Kidney (tissue), 14 donors: Measurements from ENCODE around the gene PCGF1. TPM values are rescaled to one million over a fixed set of nuclear protein-coding genes. Genes with fewer than 3 reads are reported as not detected.

Experiments used
- DNase-seq, 5 donors: peaks; one replicate each; pipeline ENCODE4 v3.0.0-alpha.2; 2013 to 2020
- FAIRE-seq: peaks from 2 replicates; lab custom pipeline; 2012; peaks lifted over from hg19 to GRCh38; lab: Jason Lieb, UNC
- H3K27ac ChIP-seq, 2 donors: one replicate each; pipeline ENCODE4 v1.7.0; 2013; ENCODE audit warnings: low read depth in 2 of 2, low read length in 2 of 2, inconsistent platforms in 1 of 2
- H3K27me3 ChIP-seq: one replicate; pipeline ENCODE4 v1.7.1; 2013; ENCODE audit warnings: low read length, inconsistent platforms; ENCODE audit not compliant: control insufficient read depth, insufficient read depth
- H3K36me3 ChIP-seq, 3 donors: one replicate each; pipeline versions ENCODE4 v1.7.0 to v1.7.1; 2013; ENCODE audit warnings: low read length in 3 of 3, control low read depth in 1 of 3, inconsistent platforms in 1 of 3; ENCODE audit not compliant: insufficient read depth in 3 of 3, control insufficient read depth in 2 of 3
- H3K4me1 ChIP-seq, 3 donors: one replicate each; pipeline versions ENCODE4 v1.7.0 to v1.7.1; 2013; ENCODE audit warnings: low read length in 3 of 3, inconsistent platforms in 1 of 3, low read depth in 1 of 3; ENCODE audit not compliant: control insufficient read depth in 2 of 3, insufficient read depth in 2 of 3
- H3K4me3 ChIP-seq, 3 donors: one replicate each; pipeline versions ENCODE4 v1.7.0 to v1.8.1; 2013; ENCODE audit warnings: low read length in 3 of 3, control low read depth in 1 of 3, inconsistent platforms in 1 of 3
- H3K9ac ChIP-seq, 3 donors: one replicate each; pipeline versions ENCODE4 v1.7.0 to v1.7.1; 2013; ENCODE audit warnings: low read length in 3 of 3, control low read depth in 1 of 3, inconsistent platforms in 1 of 3
- H3K9me3 ChIP-seq, 3 donors: one replicate each; pipeline versions ENCODE4 v1.7.0 to v1.7.1; 2013; ENCODE audit warnings: low read length in 3 of 3, control low read depth in 1 of 3, inconsistent platforms in 1 of 3; ENCODE audit not compliant: control insufficient read depth in 2 of 3, insufficient read depth in 1 of 3
- intact Hi-C: fragments of 100-400 bp; cut with DNase I; formaldehyde crosslinking; loops from one replicate; pipeline ENCODE4 v1.11.1; 2022
- polyA plus RNA-seq: library from polyadenylated mRNA; stranded (reverse); fragments of 350-450 nt; fragmentation: Illumina TruSeq; extraction: RNeasy Lipid Tissue Mini Kit (QIAGEN cat#74804); gene quantifications from one replicate; pipeline ENCODE4 v1.2.3, GENCODE V29; 2014; ENCODE audit warnings: low read depth, low replicate concordance; ENCODE audit not compliant: insufficient read depth
- total RNA-seq: library from RNA; stranded (reverse); fragmentation: NEBNext Ultra II Directional; extraction: Animal tissue kit (Norgen Biotek cat#: 25700); gene quantifications from one replicate; pipeline ENCODE4 v1.2.1, GENCODE V29; 2021
- TF ChIP-seq, protein P1 (sequence below): IDR thresholded peaks from 3 replicates; pipeline ENCODE4 v1.5.1; 2012; ENCODE audit warnings: mild to moderate bottlenecking, moderate library complexity, borderline replicate concordance; ENCODE audit not compliant: insufficient read depth; ENCODE audit errors: extremely low read depth
- donor health status: control.
- donor health status: control.
- donor health status: control.
- donor health status: control.
- donor health status: control.
- donor health status: DM: yes; HTN: yes; CAD: no.
- donor health status: Normal renal cell carcinoma (clear cell type).

The PCGF1 gene
- total and polyA plus RNA-seq, 2 donors from 2014 or later = 20.1 to 20.7 TPM

DNA sequence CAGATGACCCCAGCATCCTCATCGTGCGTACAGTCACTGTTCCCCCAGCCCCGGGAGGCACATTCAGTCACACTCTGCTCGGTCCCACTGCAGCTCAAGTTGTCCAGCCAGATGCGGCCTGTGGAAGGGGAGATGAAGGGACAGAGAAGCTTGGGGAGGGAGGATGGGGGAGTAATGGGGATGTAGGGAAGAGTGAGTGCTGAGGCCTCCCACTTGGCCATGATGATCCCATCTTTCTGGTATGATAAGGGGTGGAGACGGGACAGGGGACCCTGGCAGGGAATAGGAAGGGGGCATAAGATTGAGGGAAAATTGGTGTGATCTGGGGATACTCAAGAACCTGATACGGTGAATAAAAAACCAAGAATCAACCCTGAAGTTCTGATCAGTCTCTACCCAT, 42.7 kb upstream of the PCGF1 start:
- Histone ChIP-seq H3K36me3 (no peaks in the 10 kb centered on the region), H3K27me3 (no peaks in the 10 kb centered on the region), H3K9ac (no peak overlapping the region), H3K4me1 (peaks cover 0 to 7% (median 0%) of the 10 kb centered on the region in 3 donors), H3K4me3 (no peak overlapping the region), H3K9me3 (no peaks in the 10 kb centered on the region), H3K27ac (no peak overlapping the region)
- peak in 1 of 5 donors; percentile 10 for DNase-seq
- no peak for FAIRE-seq
- intact Hi-C loops = no loop called here
- TF ChIP-seq, protein P1, sequence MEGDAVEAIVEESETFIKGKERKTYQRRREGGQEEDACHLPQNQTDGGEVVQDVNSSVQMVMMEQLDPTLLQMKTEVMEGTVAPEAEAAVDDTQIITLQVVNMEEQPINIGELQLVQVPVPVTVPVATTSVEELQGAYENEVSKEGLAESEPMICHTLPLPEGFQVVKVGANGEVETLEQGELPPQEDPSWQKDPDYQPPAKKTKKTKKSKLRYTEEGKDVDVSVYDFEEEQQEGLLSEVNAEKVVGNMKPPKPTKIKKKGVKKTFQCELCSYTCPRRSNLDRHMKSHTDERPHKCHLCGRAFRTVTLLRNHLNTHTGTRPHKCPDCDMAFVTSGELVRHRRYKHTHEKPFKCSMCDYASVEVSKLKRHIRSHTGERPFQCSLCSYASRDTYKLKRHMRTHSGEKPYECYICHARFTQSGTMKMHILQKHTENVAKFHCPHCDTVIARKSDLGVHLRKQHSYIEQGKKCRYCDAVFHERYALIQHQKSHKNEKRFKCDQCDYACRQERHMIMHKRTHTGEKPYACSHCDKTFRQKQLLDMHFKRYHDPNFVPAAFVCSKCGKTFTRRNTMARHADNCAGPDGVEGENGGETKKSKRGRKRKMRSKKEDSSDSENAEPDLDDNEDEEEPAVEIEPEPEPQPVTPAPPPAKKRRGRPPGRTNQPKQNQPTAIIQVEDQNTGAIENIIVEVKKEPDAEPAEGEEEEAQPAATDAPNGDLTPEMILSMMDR = no peak

DNA sequence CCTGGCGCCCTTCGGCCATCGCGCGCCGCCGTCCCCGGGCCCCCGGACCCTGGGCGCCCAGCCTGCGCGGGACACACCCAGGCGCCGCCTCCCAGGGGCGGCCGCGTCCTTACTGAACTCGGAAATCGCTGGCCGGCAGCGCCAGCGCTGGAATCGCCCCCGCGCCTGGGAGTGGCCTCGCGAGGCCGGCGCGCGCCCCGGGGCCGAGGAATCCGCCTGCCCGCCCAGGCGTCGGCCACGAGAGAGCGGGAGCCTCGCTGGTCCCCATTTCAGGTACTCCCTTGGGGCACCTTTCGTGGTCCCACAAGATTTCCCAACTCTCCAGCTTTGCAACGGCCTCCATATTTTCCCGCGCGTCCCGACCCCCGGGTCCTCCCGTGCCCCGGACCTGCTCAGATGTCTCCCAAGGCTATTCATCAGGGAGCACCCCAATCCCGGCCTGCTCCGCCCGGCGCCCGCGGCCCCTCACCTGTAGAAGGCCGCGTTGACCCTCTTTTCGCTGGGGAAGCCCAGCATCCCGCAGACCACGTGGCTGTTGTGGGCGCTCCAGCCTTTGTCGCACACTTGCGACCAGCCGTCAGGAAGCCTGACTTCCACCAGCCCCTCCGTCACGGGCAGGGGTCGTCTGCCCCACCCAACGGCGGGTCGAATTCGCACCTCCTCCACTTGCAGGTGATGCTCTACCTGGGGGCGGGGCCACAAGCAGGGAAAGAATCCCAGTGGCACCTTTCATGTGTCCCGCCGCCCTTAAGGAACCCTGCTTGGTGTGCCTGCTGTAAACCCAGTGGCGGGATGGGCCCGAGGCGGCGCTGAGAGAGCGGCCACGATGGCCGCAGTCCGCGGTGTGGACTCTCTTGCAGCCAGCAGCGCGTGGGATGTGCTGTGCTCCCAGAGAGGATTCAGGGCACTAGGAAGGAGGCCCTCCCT, 41.7 kb upstream of the PCGF1 start:
- peak overlapping the region; percentile 28 to 63 (median 44) for H3K4me3 ChIP-seq
- H3K9me3 ChIP-seq = no peaks in the 10 kb centered on the region
- DNase-seq (peak; percentile 62 to 88 (median 84)), FAIRE-seq (no peak)
- TF ChIP-seq, protein P1 = no peak
- peaks cover 0 to 7% (median 0%) of the 10 kb centered on the region in 3 donors for H3K4me1 ChIP-seq
- H3K9ac ChIP-seq = peak overlapping the region in 1 of 3 donors; percentile 55
- intact Hi-C loops = no loop called here
- no peaks in the 10 kb centered on the region for H3K27me3 ChIP-seq
- H3K36me3 ChIP-seq = no peaks in the 10 kb centered on the region
- H3K27ac ChIP-seq = no peak overlapping the region

DNA sequence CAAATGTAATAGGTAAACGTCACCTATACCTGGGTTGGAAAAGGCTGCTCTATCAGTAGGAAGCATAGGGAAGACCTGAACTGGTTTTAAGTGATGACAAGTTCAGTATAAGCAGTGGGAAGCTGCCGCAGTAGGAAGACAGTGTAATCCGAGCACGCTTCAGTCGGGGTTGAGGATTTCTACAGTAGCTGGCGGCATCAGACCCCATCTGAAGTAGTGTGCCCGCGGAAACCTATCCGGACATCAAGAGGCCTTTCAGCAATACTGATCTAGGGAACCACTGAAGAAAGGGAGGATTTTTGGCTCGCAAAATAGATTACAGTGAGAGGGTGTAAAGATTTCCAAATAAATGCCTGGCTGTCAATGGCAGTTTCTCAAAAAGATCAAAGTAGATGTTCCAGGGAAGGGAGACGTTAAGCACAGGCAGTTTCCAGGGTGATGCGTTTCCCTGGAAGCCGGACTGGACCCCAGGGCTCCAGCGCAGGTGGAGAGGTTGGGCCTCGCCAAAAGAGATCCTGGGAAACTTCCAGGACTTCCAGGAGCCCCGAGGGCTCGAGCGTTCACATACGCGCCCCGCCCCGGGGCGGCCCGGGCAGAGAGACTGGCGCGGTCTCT, 40.9 kb upstream of the PCGF1 start:
- no peak overlapping the region for H3K27ac ChIP-seq
- TF ChIP-seq, protein P1 = no peak
- intact Hi-C loops = no loop called here
- peak overlapping the region; percentile 28 to 50 (median 31) for H3K4me3 ChIP-seq
- H3K36me3 ChIP-seq = no peaks in the 10 kb centered on the region
- H3K4me1 ChIP-seq = peaks cover 0 to 7% (median 0%) of the 10 kb centered on the region in 3 donors
- H3K9me3 ChIP-seq = no peaks in the 10 kb centered on the region
- H3K27me3 ChIP-seq = no peaks in the 10 kb centered on the region
- DNase-seq (peak in 3 of 5 donors; percentile 37 to 51 (median 45)), FAIRE-seq (no peak)
- peak overlapping the region in 2 of 3 donors; percentile 7 to 48 for H3K9ac ChIP-seq
